Measurements from ENCODE around the gene EID2B. TPM values are rescaled to one million over a fixed set of nuclear protein-coding genes. Genes with fewer than 3 reads are reported as not detected.

The EID2B gene
- total RNA-seq, 2 donors from 2014 or later: 5.6 to 6.2 TPM

GRCh38 chr19:39494661-39495060 is 38.0 kb downstream of the EID2B start:
- Histone ChIP-seq H3K27ac (no peak overlapping the region), H3K4me3 (no peak overlapping the region), H3K9me3 (no peaks in the 10 kb centered on the region), H3K27me3 (replicated peaks; ENCODE audit: insufficient read depth) (peaks cover 4% of the 10 kb centered on the region), H3K4me1 (ENCODE audit: control insufficient read depth in 1 of 2, low read depth in 2 of 2) (peaks cover 9 to 11% of the 10 kb centered on the region in 2 donors), H3K36me3 (peaks cover 9% of the 10 kb centered on the region)
- ATAC-seq (ENCODE audit: insufficient number of reproducible peaks, low FRiP score, low read depth) (no peak), DNase-seq (ENCODE audit: low spot score) (no peak)
- no peak for TF ChIP-seq CTCF (IDR thresholded peaks at IDR 0.05)

- H3K36me3 ChIP-seq: peaks cover 27% of the 10 kb centered on the region
- ATAC-seq (ENCODE audit: insufficient number of reproducible peaks, low FRiP score, low read depth): no peak
- no peak for DNase-seq (ENCODE audit: low spot score)
Measured at GRCh38 chr19:39492788-39493187, 39.9 kb downstream of the EID2B start.

GRCh38 chr19:39492225-39492624 is 40.4 kb downstream of the EID2B start:
- no peak for ATAC-seq (ENCODE audit: insufficient number of reproducible peaks, low FRiP score, low read depth)
- Histone ChIP-seq H3K27me3 (replicated peaks; ENCODE audit: insufficient read depth) (peaks cover 4% of the 10 kb centered on the region), H3K36me3 (peaks cover 30% of the 10 kb centered on the region), H3K4me3 (no peak overlapping the region), H3K27ac (no peak overlapping the region), H3K9me3 (no peaks in the 10 kb centered on the region), H3K4me1 (ENCODE audit: control insufficient read depth in 1 of 2, low read depth in 2 of 2) (no peaks in the 10 kb centered on the region)
- no peak for TF ChIP-seq CTCF (IDR thresholded peaks at IDR 0.05)
- DNase-seq (ENCODE audit: low spot score): no peak

More at GRCh38 chr19:39492788-39493187, 39.9 kb downstream of the EID2B start:
- H3K4me1 ChIP-seq (ENCODE audit: control insufficient read depth in 1 of 2, low read depth in 2 of 2): peaks cover 2 to 3% of the 10 kb centered on the region in 2 donors
- no peak overlapping the region for H3K4me3 ChIP-seq
- no peak for TF ChIP-seq CTCF (IDR thresholded peaks at IDR 0.05)
- H3K27ac ChIP-seq: no peak overlapping the region
- H3K9me3 ChIP-seq: no peaks in the 10 kb centered on the region
- peaks cover 4% of the 10 kb centered on the region for H3K27me3 ChIP-seq (replicated peaks; ENCODE audit: insufficient read depth)

- no peaks in the 10 kb centered on the region for H3K27me3 ChIP-seq (replicated peaks; ENCODE audit: insufficient read depth)
- H3K4me1 ChIP-seq (ENCODE audit: control insufficient read depth in 1 of 2, low read depth in 2 of 2): no peaks in the 10 kb centered on the region
- peaks cover 38% of the 10 kb centered on the region for H3K36me3 ChIP-seq
- H3K9me3 ChIP-seq: no peaks in the 10 kb centered on the region
- DNase-seq (ENCODE audit: low spot score): no peak
- TF ChIP-seq CTCF (IDR thresholded peaks at IDR 0.05): no peak
- H3K4me3 ChIP-seq: no peak overlapping the region
- H3K27ac ChIP-seq: no peak overlapping the region
- no peak for ATAC-seq (ENCODE audit: insufficient number of reproducible peaks, low FRiP score, low read depth)
Measured at GRCh38 chr19:39489756-39490155, 42.9 kb downstream of the EID2B start.

- ATAC-seq (ENCODE audit: insufficient number of reproducible peaks, low FRiP score, low read depth) (no peak), DNase-seq (ENCODE audit: low spot score) (no peak)
- Histone ChIP-seq H3K9me3 (no peaks in the 10 kb centered on the region), H3K27ac (no peak overlapping the region), H3K36me3 (peaks cover 13% of the 10 kb centered on the region), H3K4me1 (ENCODE audit: control insufficient read depth in 1 of 2, low read depth in 2 of 2) (peaks cover 11 to 21% of the 10 kb centered on the region in 2 donors), H3K4me3 (no peak overlapping the region), H3K27me3 (replicated peaks; ENCODE audit: insufficient read depth) (no peaks in the 10 kb centered on the region)
- TF ChIP-seq CTCF (IDR thresholded peaks at IDR 0.05): no peak
Measured at GRCh38 chr19:39483141-39483540, 49.5 kb downstream of the EID2B start.

Data from thoracic aorta (tissue), 2 donors.